Aortic smooth muscle cell (primary cell): Measurements from ENCODE around the gene MTA1. TPM values are rescaled to one million over a fixed set of nuclear protein-coding genes. Genes with fewer than 3 reads are reported as not detected.

Experiments used
- total RNA-seq: library from RNA; depleted of rRNA; stranded (reverse); fragments of >200 nt; gene quantifications from 2 replicates; pipeline ENCODE4 v1.2.3, GENCODE V29; 2014

Gene MTA1
- 24.3 and 31.5 TPM in 2 replicates for total RNA-seq

DNA sequence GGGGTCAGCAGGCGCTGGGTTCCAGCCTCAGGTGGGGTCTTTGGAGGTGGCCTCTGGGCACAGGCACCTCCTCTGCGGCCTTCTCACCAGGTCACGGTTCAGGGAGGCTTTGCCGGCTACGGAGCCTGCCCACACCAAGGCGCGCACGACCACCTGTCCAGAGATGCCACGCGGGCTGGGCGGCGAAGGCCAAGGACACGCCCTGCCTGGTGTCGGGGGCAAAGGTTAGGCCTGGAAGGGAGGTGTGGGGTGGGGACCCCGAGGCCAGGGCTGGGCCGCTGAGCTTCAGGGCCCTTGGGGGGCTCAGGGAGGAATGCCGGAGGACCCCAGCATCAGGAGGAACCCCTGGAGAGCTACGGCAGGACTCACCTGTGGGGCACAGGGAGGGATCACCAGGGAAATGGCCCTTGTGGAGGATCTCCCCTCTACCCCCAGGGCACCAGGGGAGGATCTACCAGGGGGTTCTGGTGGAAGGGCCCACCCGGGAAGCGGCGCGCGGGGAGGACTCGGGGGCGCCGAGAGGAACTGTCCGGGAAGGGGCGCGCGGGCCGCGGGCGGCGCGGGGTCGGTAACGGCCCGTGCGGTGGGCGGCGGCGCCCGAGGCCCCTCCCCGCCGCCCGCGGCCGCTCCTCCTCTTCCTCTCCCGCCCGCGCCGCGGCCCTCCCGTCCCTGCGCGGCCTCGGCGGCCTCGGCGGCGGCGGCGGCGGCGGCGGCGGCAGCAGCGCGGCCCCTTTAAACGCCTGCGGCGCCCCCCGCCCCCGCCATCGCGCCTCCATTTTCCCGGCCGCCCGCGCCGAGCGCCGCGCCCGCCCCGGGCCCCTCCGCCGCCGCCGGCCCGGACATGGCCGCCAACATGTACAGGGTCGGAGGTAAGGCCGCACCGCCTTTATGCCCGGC lies at the start of gene MTA1:
MTA1 (plus strand) TSS at position 633 of the 897 bp plus-strand sequence; CDS start at position 842, 209 bp downstream.

DNA sequence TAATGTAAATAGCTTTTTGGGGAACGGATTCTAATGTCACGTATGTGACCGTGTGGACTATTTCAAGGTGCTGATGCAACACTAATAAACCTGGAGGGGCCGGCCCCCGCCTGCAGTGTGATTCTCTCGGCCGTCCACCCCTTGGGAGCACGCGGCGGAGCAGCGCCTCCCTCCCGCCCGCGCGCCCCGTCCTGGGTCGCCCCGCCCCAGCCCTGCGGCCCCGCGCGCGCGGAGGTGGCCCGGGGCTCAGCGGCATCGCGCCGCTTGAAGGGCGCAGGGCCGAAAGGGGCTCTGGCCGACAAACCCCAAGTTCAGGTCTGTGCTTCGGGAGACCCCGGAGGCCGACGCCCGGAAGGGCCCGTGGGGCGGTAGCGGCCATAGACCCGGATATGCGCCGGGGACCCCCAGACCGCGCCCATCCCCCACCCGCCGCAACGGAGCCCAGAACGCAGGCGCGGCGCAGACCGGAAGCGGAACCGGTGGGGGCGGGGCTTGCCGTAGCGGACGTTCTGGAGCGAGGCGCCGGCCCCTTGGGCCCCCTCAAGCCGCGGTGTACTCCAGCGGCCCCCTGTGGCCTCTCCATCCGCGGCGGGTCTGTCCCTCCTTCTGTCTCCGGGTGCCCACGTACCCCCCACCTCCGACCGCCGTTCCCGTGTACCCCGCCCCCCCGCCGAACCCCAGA lies 21.4 kb upstream of the MTA1 start, which contains the start of gene TEX22:
TEX22 (plus strand) TSS at position 495 of the 682 bp plus-strand sequence. CDS start 803 bp downstream, outside the sequence.

GRCh38 chr14:105474483-105475268 lies 55.0 kb downstream of the MTA1 start, which contains the start of gene CRIP2:
Gene CRIP2, plus strand, starts transcription at chr14:105474821. Its CDS starts 42 bp downstream, at chr14:105474863.

DNA sequence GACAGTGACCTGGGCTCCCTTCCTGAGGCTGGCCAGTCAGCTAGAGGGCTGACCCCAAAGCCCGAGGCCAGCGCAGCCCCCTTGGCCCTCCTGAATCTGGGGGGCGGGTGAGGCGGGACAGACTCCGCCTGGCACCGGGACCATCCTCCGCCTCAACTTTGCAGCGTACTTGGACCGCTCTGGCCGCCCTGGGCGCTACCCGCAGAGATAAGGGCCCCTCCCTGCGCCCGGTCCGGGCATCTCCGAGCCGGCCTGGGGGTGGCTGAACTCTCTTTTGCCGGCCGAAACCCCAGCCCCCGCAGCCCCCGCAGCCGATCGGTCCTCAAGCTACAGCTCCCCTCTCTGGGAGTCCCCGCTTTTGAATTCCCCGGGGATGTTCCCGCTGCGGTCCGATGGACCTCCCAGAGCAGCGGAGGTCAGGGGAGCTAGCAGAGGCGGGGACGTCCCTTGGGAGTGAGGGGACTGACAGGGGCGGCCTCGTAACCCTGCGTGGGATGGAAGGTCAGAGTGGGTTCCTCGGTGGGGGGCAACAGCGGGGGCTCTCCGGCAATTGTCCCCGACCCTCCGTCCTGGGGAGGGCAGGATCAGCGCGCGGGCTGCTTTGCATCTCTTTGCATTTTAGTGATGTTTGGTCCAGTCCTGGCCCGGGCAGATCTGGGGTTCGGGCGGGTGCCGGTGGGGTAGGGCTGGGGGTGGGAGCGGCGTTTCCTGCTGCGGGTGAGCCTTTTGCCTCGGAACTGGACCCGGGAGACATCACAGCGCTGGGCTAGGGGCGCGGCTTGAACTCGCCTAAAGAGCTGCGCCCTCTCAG lies 66.7 kb downstream of the MTA1 start, which contains the start of gene CRIP1:
CRIP1 (plus strand) TSS at position 724 of the 811 bp plus-strand sequence. CDS start 374 bp downstream, outside the sequence.

DNA sequence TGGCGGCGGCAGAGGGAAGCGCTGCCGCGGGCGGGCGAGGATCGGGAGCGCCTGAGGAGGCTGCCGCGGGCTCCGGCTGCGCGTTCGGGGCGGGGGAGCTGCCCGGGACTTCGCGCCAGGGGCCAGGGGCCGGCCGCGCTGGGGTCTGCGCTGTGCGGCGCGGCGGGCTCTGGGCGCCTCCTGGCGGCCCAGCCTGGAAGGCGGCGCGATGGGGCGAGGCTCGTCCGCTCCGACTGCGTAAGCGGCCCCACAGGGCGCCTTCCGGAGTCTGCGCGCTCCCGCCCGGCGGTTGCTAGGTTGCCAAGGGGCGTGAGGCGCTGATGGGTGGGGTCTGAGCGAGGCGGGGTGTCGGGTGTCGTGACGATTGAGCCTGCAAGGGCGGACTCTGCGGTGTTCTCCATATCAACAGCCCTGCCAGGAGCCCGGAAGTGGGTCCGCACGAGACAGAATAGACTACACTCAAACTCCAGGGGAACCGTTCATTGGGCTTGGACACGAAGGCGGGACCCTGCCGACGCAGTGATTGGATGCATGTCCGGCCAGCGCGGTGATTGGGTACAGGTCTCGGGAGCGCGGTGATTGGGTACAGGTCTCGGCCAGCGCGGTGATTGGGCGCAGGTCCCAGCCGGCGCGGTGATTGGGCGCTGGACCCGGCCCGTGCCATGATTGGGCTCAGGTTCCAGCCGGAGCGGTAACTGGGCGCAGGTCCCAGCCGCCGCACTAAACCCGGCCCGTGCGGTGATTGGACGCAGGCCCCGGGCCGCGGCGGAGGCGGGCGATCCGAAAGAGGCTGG lies 71.1 kb downstream of the MTA1 start, which contains the start of gene TEDC1:
TEDC1 (plus strand) TSS at position 675 of the 794 bp plus-strand sequence. CDS start 130 bp downstream, outside the sequence.

Other genes starting within 250 kb of the MTA1 start
- gene NUDT14, start 238.5 kb upstream of the MTA1 start, total RNA-seq = 10.3 and 16.1 TPM in 2 replicates
- gene BTBD6, start 171.3 kb upstream of the MTA1 start, total RNA-seq = 37.0 and 44.7 TPM in 2 replicates
- 32.0 and 41.2 TPM in 2 replicates for gene BRF1, start 118.8 kb upstream of the MTA1 start, total RNA-seq
- 48.9 and 51.1 TPM in 2 replicates for gene PACS2, start 105.1 kb upstream of the MTA1 start, total RNA-seq
- gene TEX22, start 21.3 kb upstream of the MTA1 start, total RNA-seq = 0.13 and 0.37 TPM in 2 replicates
- 141 and 146 TPM in 2 replicates for gene CRIP2, start 55.0 kb downstream of the MTA1 start, total RNA-seq
- gene CRIP1, start 67.1 kb downstream of the MTA1 start, total RNA-seq = 46.4 and 49.0 TPM in 2 replicates
- gene TEDC1, start 71.4 kb downstream of the MTA1 start, total RNA-seq = 5.6 and 11.9 TPM in 2 replicates
- gene TMEM121, start 106.8 kb downstream of the MTA1 start, total RNA-seq = 8.3 and 11.8 TPM in 2 replicates